ENCODE data around the gene NCAPH2.

- TF ChIP-seq CTCF (IDR thresholded peaks at IDR 0.05) (no peak), POLR2A (IDR thresholded peaks at IDR 0.05) (no peak)
These were observed 20.1 kb downstream of the NCAPH2 start for GRCh38 chr22:50527921-50528681.
